ENCODE data around the gene LRRC52.

Gene LRRC52

DNA sequence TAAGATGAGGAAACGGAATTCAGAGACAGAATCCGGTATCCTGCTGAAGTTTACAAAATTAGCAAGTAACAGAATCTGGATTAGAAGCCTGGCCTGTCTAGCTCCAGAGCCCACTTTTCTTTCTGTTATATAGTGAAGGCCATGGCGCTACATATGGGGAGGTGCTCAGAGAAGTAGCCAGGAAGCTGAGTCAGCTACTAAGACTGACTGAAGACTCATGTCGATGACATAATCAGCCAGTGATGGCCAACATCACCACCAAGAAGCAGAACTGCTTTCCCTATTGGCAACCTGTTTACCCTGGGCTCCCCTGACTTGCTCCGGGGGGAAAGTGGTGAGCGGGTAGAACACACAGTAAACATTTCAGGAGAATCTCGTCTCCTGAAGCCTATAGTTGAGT lies 18.8 kb downstream of the LRRC52 start:
- DNase-seq (ENCODE audit: low read depth, low spot score) = no peak
- H3K4me3 ChIP-seq (ENCODE audit: low read depth, low read length) = no peak overlapping the region
- POLR2A ChIA-PET = no interaction called here
- CTCF ChIA-PET = no interaction called here
- TF ChIP-seq, protein P1, sequence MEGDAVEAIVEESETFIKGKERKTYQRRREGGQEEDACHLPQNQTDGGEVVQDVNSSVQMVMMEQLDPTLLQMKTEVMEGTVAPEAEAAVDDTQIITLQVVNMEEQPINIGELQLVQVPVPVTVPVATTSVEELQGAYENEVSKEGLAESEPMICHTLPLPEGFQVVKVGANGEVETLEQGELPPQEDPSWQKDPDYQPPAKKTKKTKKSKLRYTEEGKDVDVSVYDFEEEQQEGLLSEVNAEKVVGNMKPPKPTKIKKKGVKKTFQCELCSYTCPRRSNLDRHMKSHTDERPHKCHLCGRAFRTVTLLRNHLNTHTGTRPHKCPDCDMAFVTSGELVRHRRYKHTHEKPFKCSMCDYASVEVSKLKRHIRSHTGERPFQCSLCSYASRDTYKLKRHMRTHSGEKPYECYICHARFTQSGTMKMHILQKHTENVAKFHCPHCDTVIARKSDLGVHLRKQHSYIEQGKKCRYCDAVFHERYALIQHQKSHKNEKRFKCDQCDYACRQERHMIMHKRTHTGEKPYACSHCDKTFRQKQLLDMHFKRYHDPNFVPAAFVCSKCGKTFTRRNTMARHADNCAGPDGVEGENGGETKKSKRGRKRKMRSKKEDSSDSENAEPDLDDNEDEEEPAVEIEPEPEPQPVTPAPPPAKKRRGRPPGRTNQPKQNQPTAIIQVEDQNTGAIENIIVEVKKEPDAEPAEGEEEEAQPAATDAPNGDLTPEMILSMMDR (IDR thresholded peaks at IDR 0.05; ENCODE audit: insufficient read depth, low read length, missing control alignments) = no peak

DNA sequence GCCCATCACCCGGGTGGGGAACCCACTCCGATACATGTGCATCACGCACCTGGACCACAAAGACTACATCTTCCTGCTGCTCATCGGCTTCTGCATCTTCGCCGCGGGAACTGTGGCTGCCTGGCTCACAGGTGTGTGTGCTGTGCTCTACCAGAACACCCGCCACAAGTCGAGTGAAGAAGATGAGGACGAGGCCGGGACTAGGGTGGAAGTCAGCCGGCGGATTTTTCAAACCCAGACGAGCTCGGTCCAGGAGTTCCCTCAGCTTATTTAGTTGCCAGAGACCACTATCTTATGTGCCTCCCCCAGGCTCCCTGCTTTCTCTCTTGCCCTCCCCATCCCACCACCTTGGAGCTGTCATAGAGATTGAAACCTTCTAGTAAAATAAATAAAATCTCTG lies 19.8 kb downstream of the LRRC52 start:
- H3K4me3 ChIP-seq (ENCODE audit: low read depth, low read length) = no peak overlapping the region
- POLR2A ChIA-PET = no interaction called here
- no peak for DNase-seq (ENCODE audit: low read depth, low spot score)
- TF ChIP-seq, protein P1 (IDR thresholded peaks at IDR 0.05; ENCODE audit: insufficient read depth, low read length, missing control alignments) = no peak
- CTCF ChIA-PET = no interaction called here

DNA sequence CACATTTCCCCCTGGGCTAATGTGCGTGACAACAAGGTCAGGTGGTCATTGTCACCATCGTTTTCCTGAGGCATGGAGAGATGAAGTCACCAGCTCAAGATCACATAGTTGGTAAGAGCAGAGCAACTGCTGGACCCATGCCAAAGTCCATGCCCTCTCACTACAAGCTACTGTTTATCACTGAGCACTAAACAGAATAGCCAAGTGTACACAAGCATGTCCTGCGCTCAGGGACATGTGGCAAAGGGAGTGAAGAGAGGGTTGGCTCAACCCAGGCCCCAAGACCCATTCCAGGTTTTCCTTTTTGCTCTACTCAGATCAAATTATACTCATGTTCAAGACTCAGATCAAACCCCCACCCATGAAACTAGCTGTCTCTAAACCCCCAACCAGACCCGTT lies 20.8 kb downstream of the LRRC52 start:
- POLR2A ChIA-PET = no interaction called here
- no peak for DNase-seq (ENCODE audit: low read depth, low spot score)
- H3K4me3 ChIP-seq (ENCODE audit: low read depth, low read length) = no peak overlapping the region
- CTCF ChIA-PET = no interaction called here
- TF ChIP-seq, protein P1 (IDR thresholded peaks at IDR 0.05; ENCODE audit: insufficient read depth, low read length, missing control alignments) = no peak

DNA sequence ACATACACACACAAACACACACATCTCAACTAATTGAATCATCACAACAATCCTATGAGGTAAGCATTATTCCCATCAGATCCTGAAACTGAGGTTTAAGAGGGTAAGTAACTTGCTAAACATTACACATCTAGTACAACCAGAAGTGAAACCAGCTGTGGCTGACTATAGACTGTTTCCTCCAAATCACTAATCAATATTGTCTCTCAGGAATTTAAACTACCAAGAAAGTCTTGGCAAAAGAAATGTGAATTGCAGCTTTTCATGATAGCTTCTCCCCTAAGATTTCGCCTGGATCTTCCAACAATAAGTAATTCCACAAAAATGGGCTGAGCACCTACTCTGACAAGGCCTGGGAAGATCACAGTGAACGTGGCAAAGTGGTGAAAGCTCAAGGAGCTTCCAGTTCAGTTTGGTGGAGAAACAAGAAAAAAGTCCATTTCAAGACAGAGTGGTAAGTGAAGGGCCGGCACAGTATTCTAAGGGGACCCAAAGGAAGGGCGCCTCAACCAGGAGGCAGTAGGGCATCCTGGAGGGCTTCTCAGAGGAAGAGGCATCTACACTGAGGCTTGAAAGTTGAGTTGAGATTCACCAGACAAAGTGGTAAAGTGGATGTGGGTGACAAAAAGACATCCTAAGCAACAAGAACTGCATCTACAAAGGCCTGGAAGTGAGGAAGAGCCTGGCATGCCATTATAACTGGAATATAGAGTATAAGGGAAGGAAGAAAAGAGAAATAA lies 22.1 kb downstream of the LRRC52 start:
- CTCF ChIA-PET = no interaction called here
- DNase-seq (ENCODE audit: low read depth, low spot score) = no peak
- H3K4me3 ChIP-seq (ENCODE audit: low read depth, low read length) = no peak overlapping the region
- POLR2A ChIA-PET = no interaction called here
- TF ChIP-seq, protein P1 (IDR thresholded peaks at IDR 0.05; ENCODE audit: insufficient read depth, low read length, missing control alignments) = no peak

DNA sequence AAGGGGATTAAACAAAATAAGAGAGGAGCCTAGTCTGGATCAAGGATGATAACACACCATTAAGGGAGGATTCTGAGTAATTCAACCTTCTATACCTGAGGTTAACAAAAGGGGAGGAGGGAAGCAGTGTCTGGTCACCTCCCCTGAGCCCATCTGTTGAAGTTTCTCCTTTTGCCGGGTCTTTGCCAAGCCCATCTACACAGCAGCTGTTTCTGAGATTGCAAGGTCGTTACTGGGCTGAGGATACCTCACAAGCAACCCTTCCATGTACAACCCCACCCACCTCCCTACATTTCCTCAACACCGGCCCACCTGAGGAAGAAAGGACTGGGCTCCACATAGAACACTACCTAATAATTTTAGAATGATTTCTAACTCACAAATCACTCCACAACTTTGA lies 26.3 kb downstream of the LRRC52 start:
- H3K4me3 ChIP-seq (ENCODE audit: low read depth, low read length) = no peak overlapping the region
- TF ChIP-seq, protein P1 (IDR thresholded peaks at IDR 0.05; ENCODE audit: insufficient read depth, low read length, missing control alignments) = no peak
- POLR2A ChIA-PET = no interaction called here
- CTCF ChIA-PET = interaction anchor here (2.4 kb wide), 1 partner anchor 177 kb away, joined by 6 read pairs; no protein-coding TSS in a partner anchor
- DNase-seq (ENCODE audit: low read depth, low spot score) = no peak

DNA sequence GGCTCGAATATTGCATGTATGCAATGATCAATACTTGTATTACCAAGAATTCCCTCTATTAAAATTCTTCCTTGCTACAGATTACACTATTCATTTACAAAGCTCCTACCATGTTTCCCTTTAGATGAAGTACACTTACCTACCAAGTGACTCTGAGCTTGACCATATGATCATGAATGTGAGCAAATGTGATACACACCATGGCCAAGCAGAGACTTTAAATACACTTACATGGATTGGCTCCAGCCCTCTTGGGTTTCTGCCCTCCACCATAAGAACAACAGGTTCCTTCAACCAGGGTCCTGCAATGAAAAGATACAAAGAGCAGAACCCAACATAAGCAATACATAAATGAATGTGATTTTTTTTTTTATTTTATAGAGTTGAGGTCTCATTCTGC lies 30.0 kb downstream of the LRRC52 start:
- H3K4me3 ChIP-seq (ENCODE audit: low read depth, low read length) = no peak overlapping the region
- TF ChIP-seq, protein P1 (IDR thresholded peaks at IDR 0.05; ENCODE audit: insufficient read depth, low read length, missing control alignments) = no peak
- ChIA-PET CTCF (interaction anchor here (0.6 to 2.1 kb wide), 3 partner anchors 18 to 206 kb away, joined by 3 to 4 read pairs (median 3); no protein-coding TSS in a partner anchor), POLR2A (no interaction called here)
- no peak for DNase-seq (ENCODE audit: low read depth, low spot score)

All from AG04449 (cell line).